Measurements from ENCODE around the gene OR7A5.
"Not testable (repeated sequence)": the region's sequence is repeated elsewhere in the genome, so short reads cannot be mapped to it uniquely, and the experiment has no call there.

Gene OR7A5

DNA sequence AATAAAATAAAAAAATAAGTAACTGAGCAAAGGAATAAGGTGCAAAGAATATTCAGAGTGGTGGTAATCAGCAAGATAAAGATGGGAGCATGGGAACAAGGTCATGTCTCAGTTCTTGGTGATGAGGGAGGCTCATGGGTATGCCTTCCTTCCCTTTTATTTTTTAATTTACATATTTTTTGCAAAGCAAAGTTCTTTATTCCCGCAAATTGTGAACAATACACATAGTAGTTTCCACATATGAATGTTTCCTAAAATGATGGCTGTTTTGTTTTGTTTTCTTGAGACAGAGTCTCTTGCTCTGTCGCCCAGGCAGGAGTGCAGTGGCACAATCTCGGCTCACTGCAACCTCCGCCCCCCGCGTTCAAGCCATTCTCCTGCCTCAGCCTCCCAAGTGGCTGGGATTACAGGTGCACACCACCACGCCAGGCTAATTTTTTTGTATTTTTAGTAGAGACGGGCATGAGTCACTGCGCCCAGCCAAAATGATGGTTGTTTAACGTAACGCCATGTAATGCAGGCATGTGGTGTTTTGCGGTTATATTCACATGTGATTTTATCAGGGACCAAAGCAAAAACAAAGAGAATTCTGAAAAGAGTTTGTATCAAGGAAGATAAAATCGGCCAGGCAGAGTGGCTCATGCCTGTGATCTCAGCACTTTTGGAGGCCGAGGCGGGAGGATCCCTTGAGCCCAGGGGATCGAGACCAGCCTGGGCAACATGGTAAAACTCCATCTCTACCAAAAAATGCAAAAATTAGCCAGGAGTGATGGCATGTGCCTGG lies 52.2 kb downstream of the OR7A5 start:
- TF ChIP-seq, protein P1, sequence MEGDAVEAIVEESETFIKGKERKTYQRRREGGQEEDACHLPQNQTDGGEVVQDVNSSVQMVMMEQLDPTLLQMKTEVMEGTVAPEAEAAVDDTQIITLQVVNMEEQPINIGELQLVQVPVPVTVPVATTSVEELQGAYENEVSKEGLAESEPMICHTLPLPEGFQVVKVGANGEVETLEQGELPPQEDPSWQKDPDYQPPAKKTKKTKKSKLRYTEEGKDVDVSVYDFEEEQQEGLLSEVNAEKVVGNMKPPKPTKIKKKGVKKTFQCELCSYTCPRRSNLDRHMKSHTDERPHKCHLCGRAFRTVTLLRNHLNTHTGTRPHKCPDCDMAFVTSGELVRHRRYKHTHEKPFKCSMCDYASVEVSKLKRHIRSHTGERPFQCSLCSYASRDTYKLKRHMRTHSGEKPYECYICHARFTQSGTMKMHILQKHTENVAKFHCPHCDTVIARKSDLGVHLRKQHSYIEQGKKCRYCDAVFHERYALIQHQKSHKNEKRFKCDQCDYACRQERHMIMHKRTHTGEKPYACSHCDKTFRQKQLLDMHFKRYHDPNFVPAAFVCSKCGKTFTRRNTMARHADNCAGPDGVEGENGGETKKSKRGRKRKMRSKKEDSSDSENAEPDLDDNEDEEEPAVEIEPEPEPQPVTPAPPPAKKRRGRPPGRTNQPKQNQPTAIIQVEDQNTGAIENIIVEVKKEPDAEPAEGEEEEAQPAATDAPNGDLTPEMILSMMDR (conservative IDR thresholded peaks at IDR 0.05) = no peak
- no peak overlapping the region for H3K27ac ChIP-seq

DNA sequence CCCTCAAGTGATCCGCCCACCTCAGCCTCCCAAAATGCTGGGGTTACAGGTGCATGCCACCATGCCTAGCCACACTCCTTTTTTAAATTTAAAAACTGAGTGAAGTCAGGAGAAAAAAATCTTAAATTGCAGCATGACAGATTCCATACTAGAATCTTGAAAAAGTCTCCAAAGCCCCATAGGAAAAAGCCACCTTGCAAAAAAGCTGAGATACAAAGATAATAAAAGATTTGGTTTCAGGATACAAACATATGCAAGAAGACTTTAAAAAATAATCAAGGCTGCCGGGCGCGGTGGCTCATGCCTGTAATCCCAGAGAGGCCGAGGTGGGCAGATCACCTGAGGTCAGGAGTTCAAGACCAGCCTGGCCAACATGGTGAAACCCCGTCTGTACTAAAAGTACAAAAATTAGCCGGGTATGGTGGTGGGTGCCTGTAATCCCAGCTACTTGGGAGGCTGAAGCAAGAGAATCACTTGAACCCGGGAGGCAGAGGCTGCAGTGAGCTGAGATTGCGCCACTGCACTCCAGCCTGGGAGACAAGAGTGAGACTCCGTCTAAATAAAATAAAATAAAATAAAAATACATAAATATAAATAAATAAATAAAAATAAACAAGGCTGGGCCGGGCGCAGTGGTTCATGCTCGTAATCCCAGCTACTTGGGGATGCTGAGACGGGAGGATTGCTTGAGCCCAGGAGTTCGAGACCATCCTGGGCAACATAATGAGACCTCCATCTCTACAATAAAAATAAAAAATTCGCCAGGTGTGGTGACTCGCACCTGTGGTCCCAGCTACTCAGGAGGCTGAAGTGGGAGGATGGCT lies 53.1 kb downstream of the OR7A5 start:
- not testable (repeated sequence) for H3K27ac ChIP-seq

DNA sequence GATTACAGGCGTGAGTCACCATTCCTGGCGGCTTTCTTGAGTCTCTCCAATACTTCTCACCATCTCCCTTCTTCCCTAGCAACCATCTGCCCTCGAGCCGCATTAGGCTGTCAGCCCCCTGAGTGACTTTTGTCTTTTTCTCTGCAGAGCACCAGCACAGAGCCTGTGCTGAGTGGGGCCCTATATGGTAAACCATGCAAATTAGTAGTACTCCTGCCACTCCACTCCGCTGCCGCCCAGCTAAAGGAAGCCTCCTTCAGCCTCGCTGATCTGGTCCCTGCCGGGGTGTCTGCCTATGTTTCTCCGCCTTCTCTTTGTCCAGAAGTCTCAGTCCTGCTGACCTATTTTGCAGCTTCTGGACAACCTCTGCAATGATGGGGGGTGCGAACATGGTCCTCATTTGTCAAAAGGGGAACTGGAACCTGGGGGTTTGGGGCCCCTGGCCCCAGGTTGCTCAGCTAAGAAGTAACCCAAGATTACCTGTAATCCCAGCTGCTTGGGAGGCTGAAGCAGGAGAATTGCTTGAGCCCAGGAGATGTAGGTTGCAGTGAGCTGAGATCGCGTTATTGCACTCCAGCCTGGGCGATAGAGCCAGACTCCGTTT lies 54.3 kb downstream of the OR7A5 start:
- H3K27ac ChIP-seq = not testable (repeated sequence)

DNA sequence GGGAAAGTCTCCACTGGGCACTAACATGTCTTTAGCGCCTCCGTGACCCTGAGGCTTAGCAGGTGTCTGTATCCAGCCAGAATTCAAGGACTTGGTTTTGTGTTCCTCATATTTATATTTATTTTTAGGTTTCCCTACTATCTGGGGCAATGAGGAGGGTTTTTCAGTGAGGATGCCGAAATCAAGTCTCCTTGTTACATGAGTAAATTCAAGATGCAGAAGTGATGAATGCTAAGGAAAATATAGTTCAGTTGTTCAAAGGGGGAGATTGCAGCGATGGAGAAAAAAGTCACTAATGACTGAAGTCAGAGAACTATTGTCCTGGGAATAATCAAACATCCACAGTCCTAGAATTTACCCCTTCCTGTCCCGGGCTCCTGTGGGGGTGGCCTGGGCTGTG lies 55.8 kb downstream of the OR7A5 start:
- TF ChIP-seq, protein P1 (conservative IDR thresholded peaks at IDR 0.05) = no peak

DNA sequence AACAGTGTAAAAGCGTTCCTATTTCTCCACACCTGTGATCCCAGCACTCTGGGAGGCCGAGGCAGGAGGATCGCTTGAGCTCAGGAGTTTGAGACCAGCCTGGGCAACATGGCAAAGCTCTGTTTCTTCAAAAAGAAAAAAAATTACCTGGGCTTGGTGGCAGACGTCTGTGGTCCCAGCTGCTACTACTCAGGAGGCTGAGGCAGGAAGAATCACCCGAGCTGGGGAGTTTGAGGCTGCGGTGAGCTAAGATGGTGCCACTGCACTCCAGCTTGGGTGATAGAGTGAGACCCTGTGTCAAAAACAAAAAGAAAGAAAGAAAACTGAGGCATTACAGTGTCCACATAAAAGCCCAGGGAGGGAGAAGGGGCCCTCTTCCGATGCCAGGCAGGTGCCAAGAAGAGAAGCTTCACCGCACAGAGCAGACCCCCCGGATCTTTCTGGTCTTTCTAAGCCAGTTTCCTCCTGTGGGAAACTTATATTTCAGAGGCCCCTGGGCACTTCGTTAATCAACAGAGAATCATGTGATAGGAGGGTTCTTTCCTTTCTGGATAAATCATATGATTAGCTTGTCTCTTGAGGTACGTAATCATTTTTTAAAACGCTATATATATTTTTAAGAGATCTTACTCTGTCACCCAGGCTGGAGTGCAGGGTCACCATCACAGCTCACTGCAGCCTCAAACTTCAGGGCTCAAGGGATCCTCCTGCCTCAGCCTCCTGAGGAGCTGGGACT lies 56.7 kb downstream of the OR7A5 start, which contains the start of gene ADGRE2:
Gene ADGRE2, minus strand, starts transcription at position 451 of the 736 bp plus-strand sequence. CDS start 1,804 bp downstream, outside the sequence.
- not testable (repeated sequence) for H3K27ac ChIP-seq

More for the DNA sequence above, 55.8 kb downstream of the OR7A5 start:
- no peak overlapping the region for H3K27ac ChIP-seq

DNA sequence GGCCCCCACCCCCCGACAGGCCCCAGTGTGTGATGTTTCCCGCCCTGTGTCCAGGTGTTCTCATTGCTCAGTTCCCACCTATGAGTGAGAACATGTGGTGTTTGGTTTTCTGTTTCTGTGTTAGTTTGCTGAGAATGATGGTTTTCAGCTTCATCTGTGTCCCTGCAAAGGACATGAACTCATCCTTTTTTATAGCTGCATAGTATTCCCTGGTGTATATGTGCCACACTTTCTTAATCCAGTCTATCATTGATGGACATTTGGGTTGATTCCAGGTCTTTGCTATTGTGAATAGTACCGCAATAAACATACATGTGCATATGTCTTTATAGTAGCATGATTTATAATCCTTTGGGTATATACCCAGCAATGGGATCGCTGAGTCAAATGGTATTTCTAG lies 57.3 kb downstream of the OR7A5 start:
- H3K27ac ChIP-seq = not testable (repeated sequence)

Data from VCaP (cell line).